Activated CD8-positive, alpha-beta memory T cell treated with anti-CD3 and anti-CD28 coated beads, Interleukin-2, amount 10 ng/mL, durations not matched to agents 7 days and 5 days (primary cell): ENCODE results near the gene SNX1. TPM values are rescaled to one million over a fixed set of nuclear protein-coding genes. Genes with fewer than 3 reads are reported as not detected.

Source experiments
- ATAC-seq: fragments of 150-1000 bp; cut with Tn5 transposase; one replicate; pipeline ENCODE4 v1.10.0; 2021; ENCODE audit warnings: moderate library complexity
- CTCF ChIA-PET: fragments of 350-600 bp; sonication (Branson Sonifier 250); formaldehyde crosslinking; loops from one replicate; lab custom pipeline; 2021; ENCODE audit warnings: antibody characterized with exemption; lab: Charles Lee
- DNase-seq: peaks from one replicate; pipeline ENCODE4 v3.0.0-alpha.2; 2020
- H3K27ac Mint-ChIP-seq: one replicate; pipeline ENCODE4 v1.8.0; 2021; ENCODE audit warnings: mild to moderate bottlenecking, mixed read lengths
- H3K27me3 Mint-ChIP-seq: one replicate; pipeline ENCODE4 v1.8.0; 2021; ENCODE audit warnings: mixed read lengths
- H3K36me3 Mint-ChIP-seq: one replicate; pipeline ENCODE4 v1.8.0; 2021; ENCODE audit warnings: mild to moderate bottlenecking, mixed read lengths
- H3K4me1 Mint-ChIP-seq: one replicate; pipeline ENCODE4 v1.8.0; 2021; ENCODE audit warnings: mixed read lengths
- H3K4me3 Mint-ChIP-seq: one replicate; pipeline ENCODE4 v1.8.0; 2021; ENCODE audit warnings: mild to moderate bottlenecking, moderate library complexity, mixed read lengths
- H3K9me3 Mint-ChIP-seq: one replicate; pipeline ENCODE4 v1.8.0; 2022; ENCODE audit warnings: low read depth, mixed read lengths
- total RNA-seq, 2 experiments: library from RNA; stranded (reverse); gene quantifications; one replicate each; pipeline ENCODE4 v1.2.3, GENCODE V29; 2021

Gene SNX1
- total RNA-seq, 2 experiments from 2014 or later, result 108 to 114 TPM

DNA sequence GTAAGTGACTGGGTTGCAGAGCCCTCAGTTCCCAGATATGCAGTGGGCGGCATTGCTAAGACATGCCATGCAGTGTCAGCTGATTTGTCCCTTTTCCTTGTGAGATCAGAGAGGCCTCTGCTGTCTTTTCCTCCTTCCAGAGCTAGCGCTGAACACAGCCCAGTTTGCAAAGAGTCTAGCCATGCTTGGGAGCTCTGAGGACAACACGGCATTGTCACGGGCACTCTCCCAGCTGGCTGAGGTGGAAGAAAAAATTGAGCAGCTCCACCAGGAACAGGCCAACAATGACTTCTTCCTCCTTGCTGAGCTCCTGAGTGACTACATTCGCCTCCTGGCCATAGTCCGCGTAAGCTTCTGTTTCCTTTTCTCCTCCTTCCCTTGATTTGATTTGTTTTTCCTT lies 35.8 kb downstream of the SNX1 start:
- no peaks in the 10 kb centered on the region for H3K9me3 Mint-ChIP-seq
- H3K27me3 Mint-ChIP-seq, result no peaks in the 10 kb centered on the region
- ATAC-seq (no peak), DNase-seq (no peak)
- peaks cover 2% of the 10 kb centered on the region for H3K4me1 Mint-ChIP-seq
- H3K4me3 Mint-ChIP-seq, result no peak overlapping the region
- no peak overlapping the region for H3K27ac Mint-ChIP-seq
- CTCF ChIA-PET, result interaction anchor here (1.7 to 3.1 kb wide), 2 partner anchors 15 to 22 kb away, joined by 3 to 13 read pairs; no protein-coding TSS in a partner anchor
- peaks cover 46% of the 10 kb centered on the region for H3K36me3 Mint-ChIP-seq

DNA sequence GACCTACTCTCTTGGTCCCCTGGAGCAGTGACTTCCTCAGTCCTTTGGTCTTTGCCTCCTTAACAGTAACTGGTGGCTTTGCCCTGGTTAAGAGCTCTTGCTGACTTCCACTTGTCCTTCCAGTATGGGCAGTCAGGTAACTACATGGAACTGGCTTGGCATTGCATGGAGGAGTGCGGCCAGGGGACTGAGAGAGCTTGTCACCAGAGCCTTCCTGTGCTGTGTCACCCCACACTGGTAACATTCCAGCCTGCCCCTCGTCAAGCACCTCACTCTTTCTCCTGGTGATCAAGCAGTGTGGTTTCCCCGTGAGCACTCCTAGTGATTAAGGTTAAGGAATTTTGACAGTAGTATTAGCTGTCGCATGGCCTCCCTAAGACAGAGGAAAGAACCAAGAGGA lies 36.4 kb downstream of the SNX1 start:
- H3K27me3 Mint-ChIP-seq, result no peaks in the 10 kb centered on the region

DNA sequence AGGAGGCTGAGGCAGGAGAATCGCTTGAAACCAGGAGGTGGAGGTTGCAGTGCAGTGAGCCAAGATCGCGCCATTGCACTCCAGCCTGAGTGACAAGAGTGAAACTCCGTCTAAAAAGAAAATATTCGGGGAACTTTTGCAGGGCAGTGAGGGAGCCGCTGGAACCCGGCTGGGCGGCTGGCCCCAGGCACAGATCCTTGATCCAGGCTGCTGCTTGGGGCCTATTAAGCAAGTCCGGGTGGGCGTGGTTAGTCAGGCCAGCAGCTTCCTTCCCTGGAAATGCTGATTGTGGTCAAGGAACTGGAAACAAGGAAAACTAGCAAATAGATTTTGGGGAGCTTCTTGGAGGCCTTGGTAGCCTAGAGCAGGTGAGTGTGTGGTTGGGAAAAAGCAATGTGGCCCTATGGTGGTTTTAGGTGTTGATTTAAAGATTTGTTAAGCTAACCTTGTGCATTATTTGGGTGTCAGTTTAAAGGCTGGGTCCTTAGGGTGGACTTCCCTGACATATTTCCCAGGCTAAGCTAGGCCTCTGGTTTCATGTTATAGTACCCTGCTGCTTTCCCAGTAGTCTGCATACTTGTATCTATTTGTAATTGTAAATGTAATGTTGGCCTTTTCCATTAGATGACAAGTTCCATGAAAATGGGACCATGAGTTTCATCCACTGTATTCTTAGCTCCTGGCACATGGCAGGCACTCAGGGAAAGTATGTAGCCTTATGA lies 38.0 kb downstream of the SNX1 start:
- Mint-ChIP-seq H3K9me3 (no peaks in the 10 kb centered on the region), H3K27me3 (no peaks in the 10 kb centered on the region), H3K4me3 (no peak overlapping the region), H3K4me1 (no peaks in the 10 kb centered on the region), H3K36me3 (peaks cover 33% of the 10 kb centered on the region), H3K27ac (no peak overlapping the region)
- DNase-seq, result no peak
- CTCF ChIA-PET, result interaction anchor here (1.0 to 1.3 kb wide), 2 partner anchors 11 to 19 kb away, joined by 3 read pairs; no protein-coding TSS in a partner anchor
- ATAC-seq, result no peak

More for the DNA sequence above, 36.4 kb downstream of the SNX1 start:
- Mint-ChIP-seq H3K36me3 (peaks cover 43% of the 10 kb centered on the region), H3K9me3 (no peaks in the 10 kb centered on the region), H3K4me3 (no peak overlapping the region), H3K4me1 (peaks cover 2% of the 10 kb centered on the region), H3K27ac (no peak overlapping the region)
- ATAC-seq (no peak), DNase-seq (no peak)
- CTCF ChIA-PET, result interaction anchor here (1.7 to 3.1 kb wide), 2 partner anchors 14 to 21 kb away, joined by 3 to 13 read pairs; no protein-coding TSS in a partner anchor

DNA sequence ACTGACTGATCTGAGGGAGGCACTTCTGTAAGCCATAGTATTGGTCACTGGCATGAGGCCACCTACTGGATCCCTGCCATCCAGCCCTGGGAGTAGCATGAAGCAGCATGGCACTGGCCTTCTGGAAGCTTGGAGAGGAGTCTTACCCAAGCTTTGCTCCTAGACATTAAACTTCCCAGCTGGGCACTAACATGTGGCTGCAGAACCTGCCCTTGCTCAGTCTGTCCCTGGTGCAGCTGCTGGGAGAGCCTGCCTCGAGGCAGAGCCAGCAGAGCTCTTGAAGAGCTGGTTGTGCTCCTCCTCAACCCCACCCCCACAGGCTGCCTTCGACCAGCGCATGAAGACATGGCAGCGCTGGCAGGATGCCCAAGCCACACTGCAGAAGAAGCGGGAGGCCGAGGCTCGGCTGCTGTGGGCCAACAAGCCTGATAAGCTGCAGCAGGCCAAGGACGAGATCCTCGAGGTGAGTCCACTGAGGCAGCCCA lies 38.6 kb downstream of the SNX1 start:
- Mint-ChIP-seq H3K4me3 (no peak overlapping the region), H3K27ac (no peak overlapping the region), H3K4me1 (no peaks in the 10 kb centered on the region), H3K36me3 (peaks cover 30% of the 10 kb centered on the region), H3K9me3 (no peaks in the 10 kb centered on the region), H3K27me3 (no peaks in the 10 kb centered on the region)
- DNase-seq (no peak), ATAC-seq (no peak)
- CTCF ChIA-PET, result interaction anchor here (1.0 to 1.3 kb wide), 2 partner anchors 10 to 18 kb away, joined by 3 read pairs; no protein-coding TSS in a partner anchor

DNA sequence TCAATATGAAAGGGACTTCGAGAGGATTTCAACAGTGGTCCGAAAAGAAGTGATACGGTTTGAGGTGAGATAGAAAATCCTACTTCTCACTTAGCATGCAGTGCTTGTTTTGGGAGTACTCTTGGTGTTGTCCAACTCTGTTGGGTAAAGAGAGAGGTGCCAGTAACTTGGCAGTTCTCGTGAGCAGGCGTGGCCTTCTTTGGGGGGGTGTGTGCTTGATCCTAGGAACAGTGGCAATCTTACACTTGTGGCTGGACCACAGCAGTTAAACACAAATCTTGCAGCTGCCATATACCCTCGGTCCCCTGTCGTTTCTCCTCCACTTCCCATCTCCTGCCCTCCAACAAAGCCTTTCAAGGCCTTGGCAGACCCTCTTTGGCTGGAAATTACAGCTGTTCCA lies 40.6 kb downstream of the SNX1 start:
- Mint-ChIP-seq H3K27me3 (no peaks in the 10 kb centered on the region), H3K4me3 (no peak overlapping the region), H3K27ac (no peak overlapping the region), H3K9me3 (no peaks in the 10 kb centered on the region), H3K4me1 (no peaks in the 10 kb centered on the region), H3K36me3 (peaks cover 22% of the 10 kb centered on the region)
- DNase-seq (no peak), ATAC-seq (no peak)
- CTCF ChIA-PET, result no interaction called here

DNA sequence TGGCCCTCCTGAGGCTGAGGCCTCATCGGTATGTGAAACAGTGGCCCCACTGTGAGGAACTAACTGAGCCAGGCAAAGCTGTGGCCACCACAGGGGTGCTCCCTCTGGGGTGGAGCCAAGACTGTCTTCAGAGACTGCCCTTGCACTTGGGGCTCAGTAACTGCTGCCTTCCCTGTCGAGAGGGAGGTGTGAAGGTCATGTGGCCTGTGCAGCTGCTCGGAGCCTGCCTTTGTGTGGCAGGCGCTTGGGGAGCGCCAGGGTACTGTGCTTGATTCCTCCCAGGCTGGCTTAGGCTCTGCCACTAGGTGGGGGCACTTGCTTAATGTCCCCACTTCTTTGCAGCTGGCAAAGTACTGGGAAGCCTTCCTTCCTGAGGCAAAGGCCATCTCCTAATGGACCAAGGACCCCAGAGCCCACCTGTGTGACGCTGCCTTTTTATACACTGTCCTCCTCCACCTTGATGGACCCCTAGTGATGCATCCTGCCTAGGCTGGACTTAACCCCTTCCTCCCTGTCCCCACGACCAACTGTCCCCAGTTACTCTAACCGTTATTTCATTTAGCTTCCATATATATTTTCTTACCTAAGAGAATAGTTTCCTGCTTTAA lies 41.5 kb downstream of the SNX1 start:
- peaks cover 16% of the 10 kb centered on the region for H3K36me3 Mint-ChIP-seq
- DNase-seq (no peak), ATAC-seq (peak; percentile 20)
- H3K27ac Mint-ChIP-seq, result no peak overlapping the region
- no peaks in the 10 kb centered on the region for H3K9me3 Mint-ChIP-seq
- H3K27me3 Mint-ChIP-seq, result no peaks in the 10 kb centered on the region
- no peaks in the 10 kb centered on the region for H3K4me1 Mint-ChIP-seq
- H3K4me3 Mint-ChIP-seq, result no peak overlapping the region
- CTCF ChIA-PET, result no interaction called here

DNA sequence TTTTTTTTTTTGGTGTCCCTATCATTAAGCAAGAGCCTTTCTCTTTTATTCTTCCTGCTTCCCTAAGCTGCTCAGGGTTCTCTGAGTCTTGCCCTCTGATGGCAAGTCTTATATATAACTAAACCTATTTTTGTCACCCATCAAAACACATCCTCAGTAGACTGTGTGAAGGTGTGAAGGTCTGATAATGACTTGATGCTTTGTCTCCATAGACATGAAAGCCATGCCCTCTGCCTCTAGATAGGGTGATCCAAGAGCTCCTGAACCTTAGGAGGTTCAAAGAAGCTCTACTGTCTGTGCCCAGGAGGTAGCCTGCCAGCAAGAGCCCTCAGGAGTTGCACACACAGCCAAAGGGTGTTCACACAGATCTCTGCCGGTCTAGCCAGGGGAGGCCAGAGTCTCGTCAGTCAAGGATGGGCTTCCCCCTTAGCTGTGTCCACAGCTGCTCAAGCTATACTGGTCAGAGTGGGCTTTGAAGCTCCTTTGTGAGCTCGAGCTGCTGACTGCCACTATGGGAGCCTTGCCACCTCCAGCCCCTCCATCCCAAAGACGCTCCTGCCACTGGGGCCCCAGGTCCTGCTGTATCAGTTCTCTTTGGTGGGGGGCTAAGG lies 42.7 kb downstream of the SNX1 start:
- DNase-seq (no peak), ATAC-seq (no peak)
- Mint-ChIP-seq H3K4me1 (no peaks in the 10 kb centered on the region), H3K9me3 (no peaks in the 10 kb centered on the region), H3K36me3 (peaks cover 11% of the 10 kb centered on the region), H3K27me3 (no peaks in the 10 kb centered on the region), H3K27ac (no peak overlapping the region), H3K4me3 (no peak overlapping the region)
- CTCF ChIA-PET, result no interaction called here

DNA sequence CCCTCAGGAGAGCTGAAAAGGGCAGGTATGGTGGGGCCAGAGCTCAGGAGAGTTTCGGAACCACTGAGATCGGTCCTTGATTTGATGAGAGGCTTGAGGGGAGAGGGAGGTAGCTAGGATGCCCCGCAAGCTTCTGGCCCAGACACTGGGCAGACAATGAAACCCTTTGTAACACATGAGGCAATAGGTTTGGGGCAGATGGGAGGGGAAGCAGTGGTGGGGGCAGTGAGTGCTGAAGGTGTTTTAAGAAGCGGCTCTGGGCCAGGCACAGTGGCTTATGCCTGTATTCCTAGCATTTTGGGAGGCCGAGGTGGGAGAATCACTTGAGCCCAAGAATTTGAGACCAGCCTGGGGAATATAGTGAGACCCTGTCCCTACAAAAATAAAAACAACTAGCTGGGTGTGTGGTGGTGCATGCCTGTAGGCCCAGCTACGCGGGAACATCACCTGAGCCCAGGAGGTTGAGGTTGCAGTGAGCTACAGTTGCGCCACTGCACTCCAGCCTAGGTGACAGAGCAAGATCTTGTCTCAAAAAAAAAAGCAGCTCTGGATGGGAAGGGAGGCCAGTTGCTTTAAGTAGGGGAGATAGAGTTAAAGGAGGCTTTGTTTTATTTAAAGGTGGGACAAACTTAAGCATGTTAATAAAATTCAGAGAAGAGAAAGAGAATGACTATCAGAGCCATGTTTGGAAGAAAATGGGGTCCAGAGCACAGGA lies 46.2 kb downstream of the SNX1 start:
- no peak overlapping the region for H3K4me3 Mint-ChIP-seq
- CTCF ChIA-PET, result interaction anchor here (2.7 kb wide), 1 partner anchor 11 kb away, joined by 9 read pairs; the partner anchor contains the start of gene SNX22
- no peak overlapping the region for H3K27ac Mint-ChIP-seq
- peaks cover 5% of the 10 kb centered on the region for H3K36me3 Mint-ChIP-seq
- no peaks in the 10 kb centered on the region for H3K27me3 Mint-ChIP-seq
- no peaks in the 10 kb centered on the region for H3K4me1 Mint-ChIP-seq
- DNase-seq (no peak), ATAC-seq (no peak)
- no peaks in the 10 kb centered on the region for H3K9me3 Mint-ChIP-seq

DNA sequence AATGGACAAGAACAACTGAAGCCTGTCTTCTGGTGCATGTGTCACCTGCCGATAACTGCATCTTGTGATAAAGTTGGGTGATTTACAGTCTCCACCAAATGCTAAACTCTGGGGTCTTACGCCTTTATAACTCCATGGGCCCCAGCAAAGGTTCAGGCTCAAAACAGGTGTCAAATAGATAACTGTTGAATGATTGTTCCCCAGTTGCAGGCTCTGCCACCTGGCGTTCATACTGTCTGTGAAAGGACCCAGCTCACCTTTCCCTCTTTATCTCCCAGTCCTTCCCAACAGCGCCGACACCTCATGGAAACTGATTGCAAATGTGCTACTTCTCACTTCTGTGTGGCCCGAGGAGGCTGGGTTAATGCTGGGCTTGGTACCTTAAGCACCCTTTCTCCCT lies 47.5 kb downstream of the SNX1 start:
- Mint-ChIP-seq H3K27me3 (no peaks in the 10 kb centered on the region), H3K27ac (peak overlapping the region; percentile 1), H3K36me3 (peaks cover 3% of the 10 kb centered on the region), H3K4me1 (no peaks in the 10 kb centered on the region), H3K4me3 (no peak overlapping the region), H3K9me3 (no peaks in the 10 kb centered on the region)
- DNase-seq, result no peak
- ATAC-seq, result no peak
- CTCF ChIA-PET, result no interaction called here

DNA sequence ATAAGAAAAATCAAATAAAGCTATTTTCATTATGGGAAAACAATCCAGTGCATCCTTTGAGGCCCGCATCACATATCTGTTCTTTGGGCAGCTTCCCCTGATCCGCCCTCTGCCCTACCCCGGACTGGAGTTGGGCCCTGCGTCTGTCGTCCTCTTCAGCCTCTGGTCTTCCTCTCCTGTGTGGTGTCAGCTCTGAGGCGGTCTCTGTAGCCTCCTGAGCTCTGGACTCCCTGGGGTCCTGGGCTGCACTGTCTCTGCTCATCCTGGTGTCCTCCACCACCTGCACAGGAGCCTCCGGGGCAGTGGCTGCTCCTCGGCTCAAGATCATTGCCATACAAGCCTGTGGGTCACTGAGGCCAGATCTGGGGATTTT lies 48.4 kb downstream of the SNX1 start:
- no peaks in the 10 kb centered on the region for H3K9me3 Mint-ChIP-seq
- no peaks in the 10 kb centered on the region for H3K4me1 Mint-ChIP-seq
- CTCF ChIA-PET, result interaction anchor here (1.2 to 1.5 kb wide), 2 partner anchors 10 to 18 kb away, joined by 3 to 4 read pairs; no protein-coding TSS in a partner anchor
- no peak overlapping the region for H3K4me3 Mint-ChIP-seq
- no peak overlapping the region for H3K27ac Mint-ChIP-seq
- no peaks in the 10 kb centered on the region for H3K27me3 Mint-ChIP-seq
- ATAC-seq (no peak), DNase-seq (no peak)
- peaks cover 3% of the 10 kb centered on the region for H3K36me3 Mint-ChIP-seq

DNA sequence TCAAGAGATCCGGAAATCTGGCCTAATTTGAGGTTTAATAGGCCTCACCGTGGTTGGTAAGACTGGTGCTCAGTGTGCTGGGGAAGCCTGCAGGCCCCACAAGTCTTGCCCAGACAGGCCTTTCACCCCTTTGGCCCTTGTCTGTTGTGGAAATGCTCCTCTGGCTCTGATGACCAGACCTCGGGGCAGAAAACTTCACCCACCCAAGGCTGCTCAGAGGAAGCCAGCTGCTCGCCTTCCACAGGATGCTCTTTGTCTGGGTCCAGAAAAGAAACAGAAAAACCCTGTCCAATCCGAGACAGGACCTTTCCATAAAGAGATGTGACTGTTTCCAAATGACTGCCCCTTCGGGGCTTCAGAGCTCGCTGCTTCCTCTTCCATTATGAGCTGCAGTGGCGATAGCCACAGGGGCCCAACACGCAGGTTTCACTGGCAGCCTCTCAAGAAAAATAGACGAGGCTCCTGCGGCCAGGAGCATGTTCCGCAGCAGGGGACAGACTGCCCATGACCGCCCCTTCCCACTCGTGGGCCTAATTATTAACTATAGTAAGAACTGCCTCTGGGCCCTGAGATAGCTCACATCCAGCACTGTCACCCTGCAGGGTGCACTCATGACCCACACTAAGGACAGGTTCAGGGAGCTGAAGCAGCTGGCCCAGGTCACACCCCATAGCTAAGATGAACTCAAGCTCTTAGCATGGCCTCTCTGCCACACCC lies 48.9 kb downstream of the SNX1 start:
- Mint-ChIP-seq H3K4me1 (peaks cover 5% of the 10 kb centered on the region), H3K9me3 (no peaks in the 10 kb centered on the region), H3K27ac (no peak overlapping the region), H3K36me3 (peaks cover 3% of the 10 kb centered on the region), H3K4me3 (no peak overlapping the region), H3K27me3 (no peaks in the 10 kb centered on the region)
- CTCF ChIA-PET, result interaction anchor here (0.6 to 1.6 kb wide), 4 partner anchors 9 to 53 kb away, joined by 3 to 6 read pairs (median 4); no protein-coding TSS in a partner anchor
- no peak for DNase-seq
- ATAC-seq, result no peak

DNA sequence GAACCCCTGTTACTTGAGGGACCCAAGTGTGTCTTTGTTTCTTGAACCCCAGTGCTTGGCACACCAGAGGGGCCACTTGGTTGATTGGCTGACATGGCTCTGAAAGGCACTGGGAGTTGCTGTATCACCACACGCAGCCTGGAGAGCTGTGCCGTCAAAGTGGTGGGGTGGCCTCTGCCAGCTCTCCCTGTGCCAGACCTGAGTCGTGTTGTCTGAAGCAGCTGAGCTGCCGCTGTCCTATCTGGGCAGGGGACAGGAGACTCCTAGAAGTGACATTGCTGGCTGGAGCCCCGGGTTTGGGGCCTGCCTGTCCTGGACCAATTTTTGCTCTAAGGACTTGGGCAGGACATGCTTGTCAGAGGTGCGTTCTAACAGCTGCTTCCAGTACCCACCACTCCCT lies 50.3 kb downstream of the SNX1 start:
- peaks cover 14% of the 10 kb centered on the region for H3K4me1 Mint-ChIP-seq
- peaks cover 3% of the 10 kb centered on the region for H3K36me3 Mint-ChIP-seq
- CTCF ChIA-PET, result interaction anchor here (1.1 to 1.6 kb wide), 2 partner anchors 8 to 14 kb away, joined by 3 to 6 read pairs; no protein-coding TSS in a partner anchor
- H3K4me3 Mint-ChIP-seq, result no peak overlapping the region
- no peaks in the 10 kb centered on the region for H3K9me3 Mint-ChIP-seq
- no peaks in the 10 kb centered on the region for H3K27me3 Mint-ChIP-seq
- ATAC-seq (no peak), DNase-seq (no peak)
- H3K27ac Mint-ChIP-seq, result no peak overlapping the region
